ENCODE results near the gene SESN3.

GRCh38 chr11:95135880-95136279 is 95.1 kb downstream of the SESN3 start:
- TF ChIP-seq, protein P1, sequence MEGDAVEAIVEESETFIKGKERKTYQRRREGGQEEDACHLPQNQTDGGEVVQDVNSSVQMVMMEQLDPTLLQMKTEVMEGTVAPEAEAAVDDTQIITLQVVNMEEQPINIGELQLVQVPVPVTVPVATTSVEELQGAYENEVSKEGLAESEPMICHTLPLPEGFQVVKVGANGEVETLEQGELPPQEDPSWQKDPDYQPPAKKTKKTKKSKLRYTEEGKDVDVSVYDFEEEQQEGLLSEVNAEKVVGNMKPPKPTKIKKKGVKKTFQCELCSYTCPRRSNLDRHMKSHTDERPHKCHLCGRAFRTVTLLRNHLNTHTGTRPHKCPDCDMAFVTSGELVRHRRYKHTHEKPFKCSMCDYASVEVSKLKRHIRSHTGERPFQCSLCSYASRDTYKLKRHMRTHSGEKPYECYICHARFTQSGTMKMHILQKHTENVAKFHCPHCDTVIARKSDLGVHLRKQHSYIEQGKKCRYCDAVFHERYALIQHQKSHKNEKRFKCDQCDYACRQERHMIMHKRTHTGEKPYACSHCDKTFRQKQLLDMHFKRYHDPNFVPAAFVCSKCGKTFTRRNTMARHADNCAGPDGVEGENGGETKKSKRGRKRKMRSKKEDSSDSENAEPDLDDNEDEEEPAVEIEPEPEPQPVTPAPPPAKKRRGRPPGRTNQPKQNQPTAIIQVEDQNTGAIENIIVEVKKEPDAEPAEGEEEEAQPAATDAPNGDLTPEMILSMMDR (IDR thresholded peaks at IDR 0.05): no peak
- no peak for TF ChIP-seq POLR2A (IDR thresholded peaks at IDR 0.05)
